SK-N-MC (cell line): ENCODE measurements around the gene NLRP8.

Experiments used
- EZH2 ChIP-seq: fragments of 200-600 bp; sonication (generic); IDR thresholded peaks from one replicate; pipeline ENCODE4 v1.6.1; 2017; ENCODE audit warnings: antibody characterized with exemption
- POLR2AphosphoS5 ChIP-seq: IDR thresholded peaks from 2 replicates; pipeline ENCODE4 v1.6.1; 2012; ENCODE audit warnings: mild to moderate bottlenecking, low read depth, low read length, borderline replicate concordance

- TF ChIP-seq EZH2 (no peak), POLR2AphosphoS5 (no peak)
Measured at GRCh38 chr19:55985254-55985653, 37.6 kb downstream of the NLRP8 start.
